ENCODE results near the gene RGS16.

RGS16 gene

GRCh38 chr1:182589520-182589919 lies 14.7 kb downstream of the RGS16 start:
- Histone ChIP-seq H3K4me2 (peak overlapping the region; percentile 79), H3K9ac (peak overlapping the region; percentile 88; the same call in 1 of the 2 replicates), H3K79me2 (ENCODE audit: insufficient read depth, low read depth) (no peaks in the 10 kb centered on the region), H4K20me1 (ENCODE audit: insufficient read depth) (no peaks in the 10 kb centered on the region), H3K27me3 (ENCODE audit: insufficient read depth, low read depth) (no peaks in the 10 kb centered on the region), H3K36me3 (ENCODE audit: insufficient read depth) (no peaks in the 10 kb centered on the region; the same call in 1 of the 2 replicates), H3K4me1 (ENCODE audit: low read depth, poor library complexity, severe bottlenecking) (peaks cover 18% of the 10 kb centered on the region), H2AFZ (ENCODE audit: low read depth) (peak overlapping the region; percentile 95), H3K4me3 (IDR thresholded peaks at IDR 0.05; ENCODE audit: insufficient read depth, low read depth, low read length) (no peak overlapping the region), H3K27ac (peak overlapping the region; percentile 79; the same call in 1 of the 2 replicates)
- TF ChIP-seq, protein P1, sequence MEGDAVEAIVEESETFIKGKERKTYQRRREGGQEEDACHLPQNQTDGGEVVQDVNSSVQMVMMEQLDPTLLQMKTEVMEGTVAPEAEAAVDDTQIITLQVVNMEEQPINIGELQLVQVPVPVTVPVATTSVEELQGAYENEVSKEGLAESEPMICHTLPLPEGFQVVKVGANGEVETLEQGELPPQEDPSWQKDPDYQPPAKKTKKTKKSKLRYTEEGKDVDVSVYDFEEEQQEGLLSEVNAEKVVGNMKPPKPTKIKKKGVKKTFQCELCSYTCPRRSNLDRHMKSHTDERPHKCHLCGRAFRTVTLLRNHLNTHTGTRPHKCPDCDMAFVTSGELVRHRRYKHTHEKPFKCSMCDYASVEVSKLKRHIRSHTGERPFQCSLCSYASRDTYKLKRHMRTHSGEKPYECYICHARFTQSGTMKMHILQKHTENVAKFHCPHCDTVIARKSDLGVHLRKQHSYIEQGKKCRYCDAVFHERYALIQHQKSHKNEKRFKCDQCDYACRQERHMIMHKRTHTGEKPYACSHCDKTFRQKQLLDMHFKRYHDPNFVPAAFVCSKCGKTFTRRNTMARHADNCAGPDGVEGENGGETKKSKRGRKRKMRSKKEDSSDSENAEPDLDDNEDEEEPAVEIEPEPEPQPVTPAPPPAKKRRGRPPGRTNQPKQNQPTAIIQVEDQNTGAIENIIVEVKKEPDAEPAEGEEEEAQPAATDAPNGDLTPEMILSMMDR (conservative IDR thresholded peaks at IDR 0.05; ENCODE audit: low read depth, low read length): no peak

DNA sequence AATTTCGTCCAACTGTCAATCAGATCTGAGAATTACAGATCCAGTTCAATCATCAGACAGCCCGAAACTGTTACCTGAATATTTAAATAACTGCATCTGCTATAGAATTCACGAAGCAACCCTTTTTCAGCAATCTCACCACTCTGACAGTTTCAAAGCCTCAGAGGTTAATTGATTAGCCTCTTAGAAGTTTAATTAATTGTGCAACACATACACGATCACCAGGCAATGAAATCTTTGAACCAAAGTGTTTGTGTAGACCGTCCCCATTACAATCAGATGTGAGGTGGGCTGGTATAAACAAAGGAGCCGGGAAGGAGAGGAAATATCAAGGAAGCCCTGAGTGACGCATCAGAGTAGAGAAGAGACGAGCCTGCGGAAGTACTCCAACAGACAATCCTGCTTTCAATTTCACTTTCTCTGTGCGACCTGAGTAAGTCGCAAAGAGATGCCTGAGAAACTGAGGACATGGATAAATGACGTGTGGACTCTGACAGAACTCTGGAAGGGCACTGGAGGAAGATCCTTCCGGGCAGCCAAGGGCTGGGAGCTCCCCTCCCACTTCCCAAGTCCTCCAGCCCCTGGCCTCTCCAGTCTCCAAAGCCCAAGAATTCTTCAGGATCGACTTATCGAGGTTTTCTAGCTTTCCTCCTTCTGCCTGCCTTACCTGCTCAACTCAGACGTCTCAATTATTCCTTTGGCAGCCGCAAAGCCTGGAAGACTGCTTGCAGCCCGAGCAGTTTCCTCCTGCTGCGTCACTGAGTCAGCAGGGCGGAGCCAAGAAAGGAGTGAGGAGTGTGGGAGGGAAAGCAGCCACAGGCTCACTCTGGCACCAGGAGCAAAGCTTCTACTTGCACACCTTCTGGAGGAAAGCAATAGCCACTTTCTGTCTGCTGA lies 15.4 kb downstream of the RGS16 start, which contains the start of gene RNASEL:
RNASEL (minus strand) TSS at position 757 of the 897 bp plus-strand sequence. CDS start 2,450 bp downstream, outside the sequence.
- TF ChIP-seq, protein P1 (conservative IDR thresholded peaks at IDR 0.05; ENCODE audit: low read depth, low read length): 0 out of 2 replicates have a peak, but pooled peaks have one; percentile 6
- H3K4me2 ChIP-seq: peak within 1 kb of the TSS; percentile 79
- H3K27ac ChIP-seq: peak within 1 kb of the TSS; percentile 79
- H3K79me2 ChIP-seq (ENCODE audit: insufficient read depth, low read depth): no peaks in the 10 kb centered on the region
- H4K20me1 ChIP-seq (ENCODE audit: insufficient read depth): no peaks in the 10 kb centered on the region
- no peaks in the 10 kb centered on the region for H3K27me3 ChIP-seq (ENCODE audit: insufficient read depth, low read depth)
- no peaks in the 10 kb centered on the region; the same call in 1 of the 2 replicates for H3K36me3 ChIP-seq (ENCODE audit: insufficient read depth)
- H2AFZ ChIP-seq (ENCODE audit: low read depth): peak within 1 kb of the TSS; percentile 95
- H3K4me1 ChIP-seq (ENCODE audit: low read depth, poor library complexity, severe bottlenecking): peaks cover 18% of the 10 kb centered on the region
- H3K9ac ChIP-seq: peak within 1 kb of the TSS; percentile 88
- H3K4me3 ChIP-seq (IDR thresholded peaks at IDR 0.05; ENCODE audit: insufficient read depth, low read depth, low read length): peak within 1 kb of the TSS; percentile 99

DNA sequence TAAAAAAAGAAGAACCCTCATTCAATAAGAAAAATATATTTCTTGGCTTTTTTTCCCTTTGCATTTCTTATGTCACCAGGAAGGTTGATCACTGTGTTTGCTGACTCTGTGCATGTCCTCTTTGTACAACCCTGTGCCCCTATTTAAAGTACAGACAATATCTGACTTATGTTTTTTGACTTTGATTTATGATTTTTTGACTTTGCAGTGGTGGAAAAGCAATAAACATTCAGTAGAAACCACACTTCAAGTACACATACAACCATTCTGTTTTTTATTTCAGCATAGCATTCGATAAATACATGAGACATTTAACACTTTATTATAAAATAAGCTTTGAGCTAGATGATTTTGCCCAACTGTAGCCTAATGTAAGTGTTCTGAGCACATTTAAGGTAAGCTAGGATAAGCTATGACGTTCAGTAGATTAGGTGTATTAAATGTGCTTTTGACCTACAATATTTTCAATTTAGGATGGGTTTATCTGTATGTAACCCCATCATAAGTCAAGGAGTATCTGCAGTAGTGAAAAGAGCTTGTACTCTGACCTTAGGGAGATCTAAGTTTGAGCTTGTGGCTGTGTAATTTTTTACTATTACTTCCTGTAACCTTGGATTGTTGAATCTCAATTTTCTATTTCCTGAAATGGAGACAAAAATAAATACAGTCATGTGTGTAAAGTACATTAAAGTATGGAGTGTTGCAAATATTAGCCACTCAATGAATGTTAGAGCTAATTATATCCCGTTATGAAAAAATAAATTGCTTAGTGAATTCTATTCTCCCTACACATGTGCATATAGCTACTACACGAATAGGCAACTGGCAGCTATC lies 16.3 kb downstream of the RGS16 start:
- H3K27ac ChIP-seq: peak overlapping the region; percentile 79
- no peaks in the 10 kb centered on the region for H3K27me3 ChIP-seq (ENCODE audit: insufficient read depth, low read depth)
- TF ChIP-seq, protein P1 (conservative IDR thresholded peaks at IDR 0.05; ENCODE audit: low read depth, low read length): no peak
- peaks cover 18% of the 10 kb centered on the region for H3K4me1 ChIP-seq (ENCODE audit: low read depth, poor library complexity, severe bottlenecking)
- H3K4me3 ChIP-seq (IDR thresholded peaks at IDR 0.05; ENCODE audit: insufficient read depth, low read depth, low read length): peak overlapping the region; percentile 99
- no peaks in the 10 kb centered on the region for H4K20me1 ChIP-seq (ENCODE audit: insufficient read depth)
- no peaks in the 10 kb centered on the region for H3K79me2 ChIP-seq (ENCODE audit: insufficient read depth, low read depth)
- peak overlapping the region; percentile 79 for H3K4me2 ChIP-seq
- peak overlapping the region; percentile 88; the same call in 1 of the 2 replicates for H3K9ac ChIP-seq
- H2AFZ ChIP-seq (ENCODE audit: low read depth): peak overlapping the region; percentile 95
- no peaks in the 10 kb centered on the region; the same call in 1 of the 2 replicates for H3K36me3 ChIP-seq (ENCODE audit: insufficient read depth)

- Histone ChIP-seq H3K9ac (no peak overlapping the region), H3K27me3 (ENCODE audit: insufficient read depth, low read depth) (no peaks in the 10 kb centered on the region), H3K36me3 (ENCODE audit: insufficient read depth) (no peaks in the 10 kb centered on the region; the same call in 1 of the 2 replicates), H3K4me1 (ENCODE audit: low read depth, poor library complexity, severe bottlenecking) (peaks cover 18% of the 10 kb centered on the region), H3K4me2 (no peak overlapping the region), H4K20me1 (ENCODE audit: insufficient read depth) (no peaks in the 10 kb centered on the region), H3K79me2 (ENCODE audit: insufficient read depth, low read depth) (no peaks in the 10 kb centered on the region), H3K4me3 (IDR thresholded peaks at IDR 0.05; ENCODE audit: insufficient read depth, low read depth, low read length) (no peak overlapping the region), H2AFZ (ENCODE audit: low read depth) (no peak overlapping the region), H3K27ac (no peak overlapping the region)
- TF ChIP-seq, protein P1 (conservative IDR thresholded peaks at IDR 0.05; ENCODE audit: low read depth, low read length): no peak
Observed at GRCh38 chr1:182587093-182587492, 17.1 kb downstream of the RGS16 start.
